Left ventricle myocardium superior (tissue), 1 donor: ENCODE data around the gene PANX2. TPM values are rescaled to one million over a fixed set of nuclear protein-coding genes. Genes with fewer than 3 reads are reported as not detected.
A peak's percentile ranks its signal among the peaks of the same experiment; 100 is the strongest.

ENCODE experiments used
- ATAC-seq: fragments of 200-7000 bp; cut with Tn5 transposase; one replicate; pipeline ENCODE4 v1.9.1; 2020; ENCODE audit warnings: mild to moderate bottlenecking, moderate library complexity
- DNase-seq: peaks from one replicate; pipeline ENCODE4 v3.0.0-alpha.2; 2020
- intact Hi-C: fragments of 100-400 bp; cut with micrococcal nuclease; formaldehyde crosslinking; loops from one replicate; pipeline ENCODE4 v1.11.0; 2022
- total RNA-seq: library from RNA; stranded (reverse); fragmentation: NEBNext Ultra II Directional; extraction: Animal tissue kit (Norgen Biotek cat#: 25700); gene quantifications from one replicate; pipeline ENCODE4 v1.2.1, GENCODE V29; 2021
- donor health status: DM: no; HTN: yes; CAD: no; lungs with severe emphysema.

Gene PANX2
- total RNA-seq, 1 donor from 2014 or later, result 0.40 TPM

- no peak for DNase-seq
- intact Hi-C loops, result no loop called here
- ATAC-seq, result no peak
These were observed 35.4 kb downstream of the PANX2 start for GRCh38 chr22:50205781-50206569.

- DNase-seq (peak; percentile 88), ATAC-seq (peak; percentile 85)
- intact Hi-C loops, result no loop called here
These were observed 36.1 kb downstream of the PANX2 start for GRCh38 chr22:50206599-50206998.

GRCh38 chr22:50207383-50208140 lies 37.0 kb downstream of the PANX2 start:
- ATAC-seq (no peak), DNase-seq (no peak)
- intact Hi-C loops, result no loop called here

GRCh38 chr22:50208430-50208938 lies 38.0 kb downstream of the PANX2 start:
- no peak for ATAC-seq
- DNase-seq, result no peak
- intact Hi-C loops, result no loop called here

- intact Hi-C loops, result no loop called here
- ATAC-seq (peak; percentile 4), DNase-seq (no peak)
These were observed 38.7 kb downstream of the PANX2 start for GRCh38 chr22:50208939-50209892.

- ATAC-seq, result peak; percentile 41
- intact Hi-C loops, result loop anchor here (10.0 kb wide), 1 partner anchor 65 kb away; no protein-coding TSS in a partner anchor
- peak; percentile 74 for DNase-seq
These were observed 39.4 kb downstream of the PANX2 start for GRCh38 chr22:50209893-50210292.

- DNase-seq (no peak), ATAC-seq (no peak)
- intact Hi-C loops, result loop anchor here (10.0 kb wide), 1 partner anchor 66 kb away; no protein-coding TSS in a partner anchor
These were observed 40.0 kb downstream of the PANX2 start for GRCh38 chr22:50210378-50211139.

- ATAC-seq (no peak), DNase-seq (no peak)
- intact Hi-C loops, result loop anchor here (10.0 kb wide), 1 partner anchor 66 kb away; no protein-coding TSS in a partner anchor
These were observed 40.6 kb downstream of the PANX2 start for GRCh38 chr22:50211147-50211546.

- intact Hi-C loops, result loop anchor here (10.0 kb wide), 1 partner anchor 68 kb away; no protein-coding TSS in a partner anchor
- no peak for DNase-seq
- no peak for ATAC-seq
These were observed 42.7 kb downstream of the PANX2 start for GRCh38 chr22:50213263-50213662.

GRCh38 chr22:50215297-50216054 lies 44.9 kb downstream of the PANX2 start:
- intact Hi-C loops, result loop anchor here (10.0 kb wide), 1 partner anchor 71 kb away; no protein-coding TSS in a partner anchor
- DNase-seq (no peak), ATAC-seq (no peak)

GRCh38 chr22:50216055-50216683 lies 45.6 kb downstream of the PANX2 start:
- no peak for ATAC-seq

GRCh38 chr22:50216684-50217520 lies 46.4 kb downstream of the PANX2 start:
- ATAC-seq, result no peak
- DNase-seq, result peak; percentile 15
- intact Hi-C loops, result loop anchor here (10.0 kb wide), 1 partner anchor 72 kb away; no protein-coding TSS in a partner anchor

More at GRCh38 chr22:50216055-50216683, 45.6 kb downstream of the PANX2 start:
- no peak for DNase-seq
- intact Hi-C loops, result loop anchor here (10.0 kb wide), 1 partner anchor 71 kb away; no protein-coding TSS in a partner anchor

- ATAC-seq (no peak), DNase-seq (peak; percentile 21)
- intact Hi-C loops, result loop anchor here (10.0 kb wide), 1 partner anchor 73 kb away; no protein-coding TSS in a partner anchor
These were observed 47.1 kb downstream of the PANX2 start for GRCh38 chr22:50217543-50218152.

- intact Hi-C loops, result loop anchor here (10.0 kb wide), 1 partner anchor 74 kb away; no protein-coding TSS in a partner anchor
- peak; percentile 68 for DNase-seq
- ATAC-seq, result peak; percentile 30
These were observed 47.8 kb downstream of the PANX2 start for GRCh38 chr22:50218153-50218995.
